Activated B cell treated with CpG ODN at 0.5 μM for 24 hours (primary cell): Measurements from ENCODE around the gene BCORL1. TPM values are rescaled to one million over a fixed set of nuclear protein-coding genes. Genes with fewer than 3 reads are reported as not detected.

Source experiments
- ATAC-seq: fragments of 200-7000 bp; cut with Tn5 transposase; one replicate; pipeline ENCODE4 v1.10.0; 2021; ENCODE audit warnings: low read depth, mild to moderate bottlenecking, moderate library complexity
- CTCF ChIA-PET: fragments of 350-600 bp; sonication (Branson Sonifier 250); formaldehyde crosslinking; loops from one replicate; lab custom pipeline; 2021; ENCODE audit warnings: antibody characterized with exemption; lab: Charles Lee
- POLR2A ChIA-PET: fragments of 350-600 bp; sonication (Branson Sonifier 250); formaldehyde crosslinking; loops from one replicate; lab custom pipeline; 2021; ENCODE audit warnings: antibody characterized with exemption; lab: Charles Lee
- DNase-seq: peaks from one replicate; pipeline ENCODE4 v3.0.0; 2022
- H3K27ac Mint-ChIP-seq: one replicate; pipeline ENCODE4 v1.8.0; 2020; ENCODE audit warnings: mixed read lengths
- H3K27me3 Mint-ChIP-seq: one replicate; pipeline ENCODE4 v1.8.0; 2021; ENCODE audit warnings: mixed read lengths
- H3K36me3 Mint-ChIP-seq: one replicate; pipeline ENCODE4 v1.8.0; 2021; ENCODE audit warnings: low read depth, mixed read lengths
- H3K4me1 Mint-ChIP-seq: one replicate; pipeline ENCODE4 v1.8.0; 2021; ENCODE audit warnings: mixed read lengths
- H3K4me3 Mint-ChIP-seq: one replicate; pipeline ENCODE4 v1.8.0; 2020; ENCODE audit warnings: mild to moderate bottlenecking, mixed read lengths
- H3K9me3 Mint-ChIP-seq: one replicate; pipeline ENCODE4 v1.8.0; 2020; ENCODE audit warnings: mixed read lengths
- CTCF ChIP-seq: fragments of 200-600 bp; IDR thresholded peaks from one replicate; pipeline ENCODE4 v1.8.0; 2022; ENCODE audit warnings: antibody characterized with exemption, mild to moderate bottlenecking
- intact Hi-C: fragments of 100-400 bp; cut with micrococcal nuclease; formaldehyde crosslinking; loops from one replicate; pipeline ENCODE4 v1.15.1; 2024
- total RNA-seq: library from RNA; stranded (reverse); gene quantifications from 2 replicates; pipeline ENCODE4 v1.2.3, GENCODE V29; 2022

The BCORL1 gene
- total RNA-seq, 1 donor from 2014 or later = 8.0 TPM

GRCh38 chrX:130005089-130005807 is 22.8 kb downstream of the BCORL1 start:
- POLR2A ChIA-PET = no interaction called here
- H3K4me1 Mint-ChIP-seq = no peaks in the 10 kb centered on the region
- DNase-seq = no peak
- H3K9me3 Mint-ChIP-seq = no peaks in the 10 kb centered on the region
- ATAC-seq = no peak
- intact Hi-C loops = no loop called here
- no peak for TF ChIP-seq CTCF
- no peak overlapping the region for H3K27ac Mint-ChIP-seq
- CTCF ChIA-PET = no interaction called here
- no peak overlapping the region for H3K4me3 Mint-ChIP-seq
- no peaks in the 10 kb centered on the region for H3K27me3 Mint-ChIP-seq
- H3K36me3 Mint-ChIP-seq = peaks cover 21% of the 10 kb centered on the region

GRCh38 chrX:130009658-130010223 is 27.3 kb downstream of the BCORL1 start:
- Mint-ChIP-seq H3K27me3 (no peaks in the 10 kb centered on the region), H3K4me3 (no peak overlapping the region), H3K4me1 (no peaks in the 10 kb centered on the region), H3K9me3 (no peaks in the 10 kb centered on the region), H3K27ac (no peak overlapping the region), H3K36me3 (peaks cover 42% of the 10 kb centered on the region)
- no peak for ATAC-seq
- CTCF ChIA-PET = no interaction called here
- intact Hi-C loops = no loop called here
- TF ChIP-seq CTCF = no peak
- POLR2A ChIA-PET = no interaction called here
- DNase-seq = no peak

- ATAC-seq = no peak
- intact Hi-C loops = no loop called here
- CTCF ChIA-PET = interaction anchor here (0.6 kb wide), 1 partner anchor 192 kb away, joined by 3 read pairs; no protein-coding TSS in a partner anchor
Measured at GRCh38 chrX:130012683-130013082, 30.2 kb downstream of the BCORL1 start.

GRCh38 chrX:130013661-130014060 is 31.2 kb downstream of the BCORL1 start:
- DNase-seq (no peak), ATAC-seq (no peak)
- no peak for TF ChIP-seq CTCF
- no peak overlapping the region for H3K4me3 Mint-ChIP-seq
- peaks cover 45% of the 10 kb centered on the region for H3K36me3 Mint-ChIP-seq
- H3K27ac Mint-ChIP-seq = no peak overlapping the region
- H3K9me3 Mint-ChIP-seq = no peaks in the 10 kb centered on the region
- POLR2A ChIA-PET = no interaction called here
- CTCF ChIA-PET = no interaction called here
- no peaks in the 10 kb centered on the region for H3K27me3 Mint-ChIP-seq
- H3K4me1 Mint-ChIP-seq = no peaks in the 10 kb centered on the region
- intact Hi-C loops = no loop called here

More at GRCh38 chrX:130012683-130013082, 30.2 kb downstream of the BCORL1 start:
- DNase-seq = no peak
- Mint-ChIP-seq H3K4me1 (no peaks in the 10 kb centered on the region), H3K9me3 (no peaks in the 10 kb centered on the region), H3K27me3 (no peaks in the 10 kb centered on the region), H3K27ac (no peak overlapping the region), H3K4me3 (no peak overlapping the region), H3K36me3 (peaks cover 40% of the 10 kb centered on the region)
- POLR2A ChIA-PET = no interaction called here
- no peak for TF ChIP-seq CTCF

GRCh38 chrX:130014356-130014755 is 31.9 kb downstream of the BCORL1 start:
- intact Hi-C loops = no loop called here
- POLR2A ChIA-PET = no interaction called here
- ATAC-seq (no peak), DNase-seq (no peak)
- Mint-ChIP-seq H3K27ac (no peak overlapping the region), H3K4me1 (no peaks in the 10 kb centered on the region), H3K27me3 (no peaks in the 10 kb centered on the region), H3K36me3 (peaks cover 48% of the 10 kb centered on the region), H3K4me3 (no peak overlapping the region), H3K9me3 (no peaks in the 10 kb centered on the region)
- CTCF ChIA-PET = no interaction called here
- TF ChIP-seq CTCF = no peak
